Measurements from ENCODE around the gene NDUFS1. TPM values are rescaled to one million over a fixed set of nuclear protein-coding genes. Genes with fewer than 3 reads are reported as not detected.
"Not testable (repeated sequence)": the region's sequence is repeated elsewhere in the genome, so short reads cannot be mapped to it uniquely, and the experiment has no call there.

NDUFS1 gene
- total RNA-seq, 1 experiment from 2014 or later = 79.2 TPM

DNA sequence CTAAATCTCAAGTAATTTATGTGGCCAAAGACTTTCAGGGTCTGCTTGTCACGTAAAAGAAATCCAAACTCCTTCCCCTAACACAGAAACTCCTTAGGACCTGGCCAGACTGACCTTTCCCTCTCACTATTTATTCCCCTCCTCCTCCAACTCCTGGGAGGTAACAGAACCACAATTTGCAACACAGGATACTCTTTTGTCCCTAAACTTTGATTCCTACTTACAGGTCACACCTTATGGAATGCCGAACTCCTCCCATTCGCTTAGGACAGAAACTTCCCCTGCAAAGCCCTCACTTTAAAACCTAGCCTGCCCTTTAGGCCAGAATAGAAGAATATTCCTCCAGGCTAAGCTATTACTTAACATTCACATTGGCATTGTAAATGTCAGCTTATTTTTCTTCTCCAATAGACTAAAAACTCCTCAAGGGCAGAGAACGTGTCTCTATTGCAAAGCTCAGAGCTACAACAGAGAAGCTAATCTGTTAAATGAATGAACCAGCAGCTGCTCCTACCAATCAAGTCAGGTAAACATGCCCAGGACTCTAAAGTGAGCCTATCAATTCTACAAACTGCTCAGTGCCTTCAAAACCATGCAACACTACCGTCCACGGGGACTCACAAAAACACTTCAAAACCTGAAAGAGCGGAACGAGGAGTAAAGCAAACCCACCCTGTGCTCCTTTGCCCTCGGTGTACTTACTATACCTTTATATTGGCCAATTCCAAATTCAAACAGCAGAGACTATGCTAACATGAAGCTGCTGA lies 79.4 kb downstream of the NDUFS1 start:
- H3K4me1 Mint-ChIP-seq (ENCODE audit: low read depth, unreplicated experiment) = peaks cover 24% of the 10 kb centered on the region
- BruUV-seq (replicated peaks) = no TSS peak
- peaks cover 17% of the 10 kb centered on the region for H3K36me3 Mint-ChIP-seq (ENCODE audit: insufficient read depth, unreplicated experiment)
- H3K9me3 Mint-ChIP-seq (ENCODE audit: low read depth, unreplicated experiment) = no peaks in the 10 kb centered on the region
- CTCF ChIA-PET = no interaction called here
- H3K4me3 Mint-ChIP-seq (ENCODE audit: low read depth, unreplicated experiment) = no peak overlapping the region
- H3K27ac Mint-ChIP-seq (ENCODE audit: unreplicated experiment) = no peak overlapping the region
- no peak for DNase-seq
- TF ChIP-seq, protein P1, sequence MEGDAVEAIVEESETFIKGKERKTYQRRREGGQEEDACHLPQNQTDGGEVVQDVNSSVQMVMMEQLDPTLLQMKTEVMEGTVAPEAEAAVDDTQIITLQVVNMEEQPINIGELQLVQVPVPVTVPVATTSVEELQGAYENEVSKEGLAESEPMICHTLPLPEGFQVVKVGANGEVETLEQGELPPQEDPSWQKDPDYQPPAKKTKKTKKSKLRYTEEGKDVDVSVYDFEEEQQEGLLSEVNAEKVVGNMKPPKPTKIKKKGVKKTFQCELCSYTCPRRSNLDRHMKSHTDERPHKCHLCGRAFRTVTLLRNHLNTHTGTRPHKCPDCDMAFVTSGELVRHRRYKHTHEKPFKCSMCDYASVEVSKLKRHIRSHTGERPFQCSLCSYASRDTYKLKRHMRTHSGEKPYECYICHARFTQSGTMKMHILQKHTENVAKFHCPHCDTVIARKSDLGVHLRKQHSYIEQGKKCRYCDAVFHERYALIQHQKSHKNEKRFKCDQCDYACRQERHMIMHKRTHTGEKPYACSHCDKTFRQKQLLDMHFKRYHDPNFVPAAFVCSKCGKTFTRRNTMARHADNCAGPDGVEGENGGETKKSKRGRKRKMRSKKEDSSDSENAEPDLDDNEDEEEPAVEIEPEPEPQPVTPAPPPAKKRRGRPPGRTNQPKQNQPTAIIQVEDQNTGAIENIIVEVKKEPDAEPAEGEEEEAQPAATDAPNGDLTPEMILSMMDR (IDR thresholded peaks at IDR 0.05; ENCODE audit: unreplicated experiment) = no peak
- intact Hi-C loops (cut with micrococcal nuclease; ENCODE audit: unreplicated experiment) = loop anchor here (5.0 to 10.0 kb wide), 2 partner anchors 48 to 135 kb away; no protein-coding TSS in a partner anchor
- no peaks in the 10 kb centered on the region for H3K27me3 Mint-ChIP-seq (ENCODE audit: unreplicated experiment)

DNA sequence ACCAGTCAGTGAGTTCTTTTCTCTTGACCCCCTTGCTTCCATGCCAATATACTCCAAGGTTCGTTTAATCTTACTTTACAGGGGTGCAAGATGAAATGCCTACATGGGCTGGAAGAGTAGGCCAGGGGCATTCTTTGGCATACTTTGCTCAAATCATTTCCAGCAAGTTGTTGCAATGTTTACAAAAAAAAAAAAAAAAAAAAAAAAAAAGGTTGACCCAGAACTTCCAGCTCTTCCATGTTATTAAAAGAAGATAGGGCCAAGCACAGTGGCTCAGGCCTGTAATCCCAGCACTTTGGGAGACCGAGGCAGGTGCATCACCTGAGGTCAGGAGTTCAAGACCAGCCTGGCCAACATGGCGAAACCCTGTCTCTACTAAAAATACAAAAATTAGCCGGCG lies 81.4 kb downstream of the NDUFS1 start:
- BruUV-seq (replicated peaks); H3K27me3 Mint-ChIP-seq (ENCODE audit: unreplicated experiment); H3K4me3 Mint-ChIP-seq (ENCODE audit: low read depth, unreplicated experiment): not testable (repeated sequence)

DNA sequence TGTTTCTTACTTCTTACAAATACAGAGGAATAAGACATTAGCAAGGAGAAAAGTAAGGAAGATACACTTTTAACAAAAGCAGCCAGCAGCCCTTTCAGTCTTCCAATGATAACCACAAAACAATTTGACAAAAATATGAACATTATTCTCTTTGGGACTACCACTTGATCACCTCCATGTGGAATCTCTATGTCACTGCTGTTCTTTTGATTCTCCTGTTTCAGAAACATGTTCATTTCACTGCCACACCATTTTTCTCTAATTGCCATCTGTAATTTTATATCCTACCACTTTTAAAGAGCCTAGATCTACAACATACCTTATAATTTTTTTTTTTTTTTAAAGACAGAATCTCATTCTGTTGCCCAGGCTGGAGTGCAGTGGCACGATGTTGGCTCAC lies 84.1 kb downstream of the NDUFS1 start:
- CTCF ChIA-PET = no interaction called here
- no peaks in the 10 kb centered on the region for H3K27me3 Mint-ChIP-seq (ENCODE audit: unreplicated experiment)
- BruUV-seq (replicated peaks) = no TSS peak
- H3K36me3 Mint-ChIP-seq (ENCODE audit: insufficient read depth, unreplicated experiment) = no peaks in the 10 kb centered on the region
- peaks cover 22% of the 10 kb centered on the region for H3K4me1 Mint-ChIP-seq (ENCODE audit: low read depth, unreplicated experiment)
- no peak overlapping the region for H3K27ac Mint-ChIP-seq (ENCODE audit: unreplicated experiment)
- TF ChIP-seq, protein P1 (IDR thresholded peaks at IDR 0.05; ENCODE audit: unreplicated experiment) = no peak
- no peaks in the 10 kb centered on the region for H3K9me3 Mint-ChIP-seq (ENCODE audit: low read depth, unreplicated experiment)
- no peak for DNase-seq
- H3K4me3 Mint-ChIP-seq (ENCODE audit: low read depth, unreplicated experiment) = no peak overlapping the region
- intact Hi-C loops (cut with micrococcal nuclease; ENCODE audit: unreplicated experiment) = no loop called here

More for the DNA sequence above, 81.4 kb downstream of the NDUFS1 start:
- H3K36me3 Mint-ChIP-seq (ENCODE audit: insufficient read depth, unreplicated experiment); DNase-seq; H3K27ac Mint-ChIP-seq (ENCODE audit: unreplicated experiment); CTCF ChIA-PET; intact Hi-C loops (cut with micrococcal nuclease; ENCODE audit: unreplicated experiment); H3K9me3 Mint-ChIP-seq (ENCODE audit: low read depth, unreplicated experiment): not testable (repeated sequence)
- peaks cover 10% of the 10 kb centered on the region for H3K4me1 Mint-ChIP-seq (ENCODE audit: low read depth, unreplicated experiment)

DNA sequence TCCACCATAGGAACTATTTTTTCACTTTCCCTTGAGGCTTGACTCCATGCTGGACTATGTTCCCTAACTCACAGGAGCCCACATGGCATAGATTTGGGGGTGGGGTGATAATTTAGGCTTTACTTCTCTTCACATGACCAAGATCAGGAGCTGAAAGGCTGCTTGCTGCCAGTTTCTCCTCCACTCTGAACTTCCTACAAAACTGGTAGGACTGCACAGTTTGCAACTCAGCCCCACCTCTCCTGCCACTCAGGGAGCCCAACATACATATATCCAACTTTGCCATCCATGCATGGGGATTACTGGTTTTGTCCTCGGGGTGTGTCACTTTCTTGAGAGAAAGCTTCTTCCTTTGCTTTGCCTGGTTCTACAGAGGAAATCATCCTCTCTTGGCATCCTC lies 87.4 kb downstream of the NDUFS1 start:
- CTCF ChIA-PET = interaction anchor here (2.0 kb wide), 1 partner anchor 12 kb away, joined by 4 read pairs; no protein-coding TSS in a partner anchor

More for the DNA sequence above, 87.4 kb downstream of the NDUFS1 start:
- TF ChIP-seq, protein P1 (IDR thresholded peaks at IDR 0.05; ENCODE audit: unreplicated experiment) = no peak
- intact Hi-C loops (cut with micrococcal nuclease; ENCODE audit: unreplicated experiment) = no loop called here
- Mint-ChIP-seq H3K4me3 (ENCODE audit: low read depth, unreplicated experiment) (no peak overlapping the region), H3K36me3 (ENCODE audit: insufficient read depth, unreplicated experiment) (no peaks in the 10 kb centered on the region), H3K27me3 (ENCODE audit: unreplicated experiment) (no peaks in the 10 kb centered on the region), H3K9me3 (ENCODE audit: low read depth, unreplicated experiment) (no peaks in the 10 kb centered on the region), H3K27ac (ENCODE audit: unreplicated experiment) (no peak overlapping the region), H3K4me1 (ENCODE audit: low read depth, unreplicated experiment) (peaks cover 12% of the 10 kb centered on the region)
- no peak for DNase-seq
- BruUV-seq (replicated peaks) = no TSS peak
